ENCODE data around the gene CCDC88A. TPM values are rescaled to one million over a fixed set of nuclear protein-coding genes. Genes with fewer than 3 reads are reported as not detected.

CCDC88A gene
- total RNA-seq, 3 donors from 2014 or later: 7.0 to 29.7 (median 14.4) TPM

DNA sequence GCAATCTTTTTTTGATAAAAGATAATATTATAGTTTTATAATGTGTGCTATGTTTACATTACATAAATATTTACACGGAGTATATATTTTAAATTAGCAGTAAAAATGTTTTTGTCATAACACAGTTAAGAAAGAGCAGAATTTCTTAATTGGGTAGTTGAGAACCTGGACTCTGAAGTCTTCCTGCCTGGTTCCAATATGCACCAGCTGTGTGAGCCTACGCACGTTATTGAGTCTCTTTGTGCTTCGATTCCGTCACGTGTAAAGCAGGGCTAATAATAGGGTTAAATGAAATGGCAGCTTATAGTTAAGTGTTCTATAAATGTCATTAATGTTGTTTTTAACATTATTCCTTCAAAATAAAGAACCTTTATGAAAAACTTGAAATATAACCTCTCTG, 1.2 kb upstream of the CCDC88A start:
- TF ChIP-seq, protein P1, sequence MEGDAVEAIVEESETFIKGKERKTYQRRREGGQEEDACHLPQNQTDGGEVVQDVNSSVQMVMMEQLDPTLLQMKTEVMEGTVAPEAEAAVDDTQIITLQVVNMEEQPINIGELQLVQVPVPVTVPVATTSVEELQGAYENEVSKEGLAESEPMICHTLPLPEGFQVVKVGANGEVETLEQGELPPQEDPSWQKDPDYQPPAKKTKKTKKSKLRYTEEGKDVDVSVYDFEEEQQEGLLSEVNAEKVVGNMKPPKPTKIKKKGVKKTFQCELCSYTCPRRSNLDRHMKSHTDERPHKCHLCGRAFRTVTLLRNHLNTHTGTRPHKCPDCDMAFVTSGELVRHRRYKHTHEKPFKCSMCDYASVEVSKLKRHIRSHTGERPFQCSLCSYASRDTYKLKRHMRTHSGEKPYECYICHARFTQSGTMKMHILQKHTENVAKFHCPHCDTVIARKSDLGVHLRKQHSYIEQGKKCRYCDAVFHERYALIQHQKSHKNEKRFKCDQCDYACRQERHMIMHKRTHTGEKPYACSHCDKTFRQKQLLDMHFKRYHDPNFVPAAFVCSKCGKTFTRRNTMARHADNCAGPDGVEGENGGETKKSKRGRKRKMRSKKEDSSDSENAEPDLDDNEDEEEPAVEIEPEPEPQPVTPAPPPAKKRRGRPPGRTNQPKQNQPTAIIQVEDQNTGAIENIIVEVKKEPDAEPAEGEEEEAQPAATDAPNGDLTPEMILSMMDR (IDR thresholded peaks at IDR 0.05): no peak
- H3K4me3 ChIP-seq: no peak overlapping the region
- H3K36me3 ChIP-seq (ENCODE audit: low read depth): no peaks in the 10 kb centered on the region
- ATAC-seq (no peak), DNase-seq (no peak)
- no peaks in the 10 kb centered on the region for H3K9me3 ChIP-seq
- intact Hi-C loops (cut with DNase I, micrococcal nuclease): no loop called here
- peaks cover 5% of the 10 kb centered on the region for H3K4me1 ChIP-seq (ENCODE audit: low read depth)

DNA sequence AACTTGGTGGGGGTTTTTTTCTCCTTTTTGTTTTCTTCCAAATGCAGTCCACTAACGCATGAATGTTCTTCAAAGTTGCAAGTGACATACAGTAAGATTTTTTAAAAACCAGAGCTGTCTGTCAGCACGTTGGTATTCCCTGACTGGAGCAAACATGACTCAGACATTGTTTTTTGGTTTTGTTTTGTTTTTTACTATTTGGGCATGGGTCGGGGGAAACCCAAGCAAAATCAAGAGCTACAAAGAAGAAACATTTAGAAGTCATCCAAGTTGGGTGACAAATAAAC, 726 bp upstream of the CCDC88A start:
- no peaks in the 10 kb centered on the region for H3K9me3 ChIP-seq
- intact Hi-C loops (cut with DNase I, micrococcal nuclease): no loop called here

DNA sequence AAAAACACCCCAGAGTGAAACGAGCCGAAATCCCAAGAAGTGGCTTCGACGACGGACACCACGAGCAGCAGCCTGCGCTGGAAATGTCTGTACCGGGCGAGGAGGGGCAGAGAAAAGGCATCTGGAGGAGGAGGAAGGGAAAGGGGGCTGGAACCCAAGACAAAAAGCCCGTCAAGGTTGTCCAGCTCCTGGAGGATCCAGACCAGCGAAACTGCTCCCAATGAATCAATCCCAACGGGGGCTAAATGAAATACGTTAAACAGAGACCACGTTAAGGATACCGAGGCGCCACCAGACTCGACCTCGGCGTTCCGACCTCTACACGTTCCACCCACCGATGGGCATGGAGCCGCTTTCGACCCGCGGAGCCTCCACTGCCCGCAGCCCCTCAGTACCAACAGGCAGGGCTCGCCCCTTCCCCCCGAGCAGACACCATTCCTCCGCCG, 400 bp downstream of the CCDC88A start:
- H3K9me3 ChIP-seq: no peaks in the 10 kb centered on the region
- intact Hi-C loops (cut with DNase I, micrococcal nuclease): no loop called here
- TF ChIP-seq, protein P1 (IDR thresholded peaks at IDR 0.05): no peak
- DNase-seq (peak in 1 of 3 donors; percentile 16), ATAC-seq (peak; percentile 24)
- peaks cover 5% of the 10 kb centered on the region for H3K4me1 ChIP-seq (ENCODE audit: low read depth)
- no peaks in the 10 kb centered on the region for H3K36me3 ChIP-seq (ENCODE audit: low read depth)
- H3K4me3 ChIP-seq: peak overlapping the region; percentile 25

More for the DNA sequence above, 726 bp upstream of the CCDC88A start:
- Histone ChIP-seq H3K4me1 (ENCODE audit: low read depth) (peaks cover 5% of the 10 kb centered on the region), H3K36me3 (ENCODE audit: low read depth) (no peaks in the 10 kb centered on the region), H3K4me3 (peak overlapping the region; percentile 25)
- no peak for ATAC-seq
- DNase-seq: no peak
- TF ChIP-seq, protein P1 (IDR thresholded peaks at IDR 0.05): no peak

DNA sequence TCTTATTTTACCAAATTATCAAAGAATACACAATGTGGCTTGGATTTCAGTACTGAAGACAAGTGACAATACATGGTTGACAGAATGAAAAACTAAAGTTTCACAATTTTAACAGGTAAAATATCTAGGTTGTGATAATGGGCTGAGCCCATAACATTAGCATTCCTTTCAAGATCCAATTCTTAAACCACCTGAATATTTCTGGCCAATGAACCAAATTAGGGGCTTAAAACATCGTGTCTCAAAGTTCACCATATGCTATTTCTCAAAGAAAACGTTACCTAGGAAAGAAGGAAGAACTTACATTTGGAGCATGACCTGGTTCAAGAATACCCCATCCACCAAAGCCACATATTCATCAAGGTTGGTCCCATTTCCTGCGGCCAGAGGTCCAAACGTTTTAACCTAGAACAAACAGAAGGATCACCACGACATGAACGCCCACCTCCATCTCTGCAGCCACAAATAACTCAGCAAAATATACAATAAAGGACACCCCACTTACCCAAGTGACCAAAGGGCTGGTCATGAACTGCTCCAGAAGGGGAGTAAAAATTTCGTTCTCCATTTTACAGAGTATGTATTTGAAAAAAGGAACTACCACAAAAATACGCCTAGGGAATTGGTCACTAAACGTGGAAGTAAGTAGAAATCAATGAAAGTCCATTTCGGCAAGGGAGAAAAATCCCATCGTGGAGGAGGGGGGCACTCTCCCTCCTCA, 984 bp downstream of the CCDC88A start:
- no peaks in the 10 kb centered on the region for H3K9me3 ChIP-seq
- peaks cover 5% of the 10 kb centered on the region for H3K4me1 ChIP-seq (ENCODE audit: low read depth)
- ATAC-seq (no peak), DNase-seq (peak in 1 of 3 donors; percentile 9)
- H3K4me3 ChIP-seq: no peak overlapping the region
- intact Hi-C loops (cut with DNase I, micrococcal nuclease): no loop called here
- no peaks in the 10 kb centered on the region for H3K36me3 ChIP-seq (ENCODE audit: low read depth)
- TF ChIP-seq, protein P1 (IDR thresholded peaks at IDR 0.05): no peak

DNA sequence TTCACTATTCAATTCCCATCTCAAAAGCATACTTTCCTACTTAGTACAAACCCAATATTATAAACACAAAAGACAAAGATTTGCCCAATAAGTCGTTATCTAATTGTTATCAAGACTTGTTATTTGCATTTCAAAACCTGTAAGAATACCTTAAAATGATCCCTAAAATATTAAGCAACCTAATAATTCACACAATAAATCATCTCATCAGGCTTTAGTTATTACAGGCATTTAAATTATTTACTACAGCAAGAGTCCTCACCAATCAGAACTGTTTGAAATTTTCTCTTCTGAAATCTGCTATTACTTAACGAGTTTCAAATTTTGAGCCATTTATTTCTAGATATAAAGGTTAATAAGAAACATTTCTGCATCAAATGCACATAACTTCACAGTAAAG, 1.6 kb downstream of the CCDC88A start:
- DNase-seq: no peak

More for the DNA sequence above, 1.6 kb downstream of the CCDC88A start:
- TF ChIP-seq, protein P1 (IDR thresholded peaks at IDR 0.05): no peak
- intact Hi-C loops (cut with DNase I, micrococcal nuclease): no loop called here
- H3K9me3 ChIP-seq: no peaks in the 10 kb centered on the region
- ATAC-seq: no peak
- no peaks in the 10 kb centered on the region for H3K36me3 ChIP-seq (ENCODE audit: low read depth)
- no peak overlapping the region for H3K4me3 ChIP-seq
- peaks cover 5% of the 10 kb centered on the region for H3K4me1 ChIP-seq (ENCODE audit: low read depth)

Measured in mucosa of descending colon (tissue), 3 donors.